GM18867 (cell line): ENCODE measurements around the gene SYNDIG1.

Experiments used
- ATAC-seq: cut with Tn5 transposase; IDR thresholded peaks from one replicate; pipeline ENCODE4 v1.9.1; 2021; ENCODE audit warnings: mild to moderate bottlenecking, moderate library complexity; ENCODE audit not compliant: unreplicated experiment

The SYNDIG1 gene

DNA sequence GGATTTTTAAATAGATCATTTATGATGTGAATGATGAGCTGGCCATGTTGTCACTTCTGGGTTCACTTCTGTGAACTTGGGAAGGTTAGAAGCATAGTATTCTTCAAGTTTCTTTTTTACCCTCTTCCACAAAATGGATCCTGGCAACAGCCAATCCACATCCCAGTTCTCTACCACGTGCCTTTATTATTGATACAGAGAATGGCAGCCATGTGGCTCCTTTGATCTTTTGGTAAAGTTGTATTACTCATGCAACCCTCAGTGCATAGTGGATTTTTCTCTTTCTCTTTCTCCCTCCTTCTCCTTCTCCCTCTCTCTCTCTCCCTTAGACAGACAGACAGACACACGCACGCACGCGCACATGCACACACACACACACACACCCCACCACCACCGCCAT is 50.0 kb downstream of the SYNDIG1 start:
- no peak for ATAC-seq

DNA sequence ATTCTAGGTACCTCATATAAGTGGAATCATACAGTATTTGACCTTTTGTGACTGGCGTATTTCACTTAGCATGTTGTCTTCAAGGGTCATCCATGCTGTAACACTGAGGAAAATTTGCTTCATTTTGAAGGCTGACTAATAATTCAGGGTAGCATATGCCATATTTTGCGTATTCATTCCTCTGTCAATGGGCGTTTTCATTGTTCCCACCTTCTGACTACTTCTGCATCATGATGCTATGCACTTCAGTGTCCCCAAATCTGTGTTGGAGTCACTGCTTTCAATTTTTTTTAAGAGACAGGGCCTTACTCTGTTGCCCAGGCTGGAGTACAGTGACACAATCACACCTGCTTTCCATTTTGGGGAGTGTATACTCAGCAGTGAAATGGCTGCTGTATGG is 51.6 kb downstream of the SYNDIG1 start:
- ATAC-seq, result no peak

DNA sequence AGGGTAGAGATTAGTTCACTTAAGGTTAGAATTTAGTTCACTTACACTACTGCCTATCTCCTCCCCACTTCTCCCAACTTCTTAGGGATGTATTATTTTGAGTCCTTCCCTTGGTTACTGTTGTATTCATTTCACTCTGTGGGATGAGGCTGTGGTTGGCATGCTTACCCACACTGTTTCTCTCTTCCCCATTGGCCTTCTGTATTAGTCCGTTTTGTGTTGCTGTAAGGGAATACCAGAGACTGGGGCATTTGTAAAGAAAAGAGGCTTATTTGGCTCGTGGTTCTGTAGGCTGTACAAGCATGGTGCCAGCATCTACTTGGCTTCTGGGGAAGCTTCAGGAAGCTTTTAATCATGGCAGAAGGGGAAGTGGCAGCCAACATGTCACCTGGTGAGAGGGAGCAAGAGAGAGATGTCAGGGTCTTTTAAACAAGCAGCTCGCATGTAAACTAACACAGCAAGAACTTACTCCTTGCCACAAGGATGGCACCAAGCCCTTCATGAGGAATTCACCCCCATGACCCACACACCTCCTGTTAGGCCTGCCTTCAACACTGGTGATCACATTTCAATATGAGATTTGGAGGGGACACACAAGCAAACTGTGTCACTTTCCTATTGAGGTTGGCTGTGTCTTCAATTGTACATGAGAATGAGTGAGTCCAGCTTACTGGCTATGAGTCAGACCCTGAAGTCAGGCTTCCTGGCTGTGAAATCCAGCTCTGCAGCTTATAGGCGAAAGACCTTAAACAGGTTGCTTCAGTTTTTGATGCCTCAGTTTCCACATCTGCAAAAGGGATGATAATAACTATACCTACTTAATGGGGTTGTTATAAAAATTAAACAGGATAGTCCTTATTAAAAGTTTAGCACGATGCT is 53.3 kb downstream of the SYNDIG1 start:
- no peak for ATAC-seq

DNA sequence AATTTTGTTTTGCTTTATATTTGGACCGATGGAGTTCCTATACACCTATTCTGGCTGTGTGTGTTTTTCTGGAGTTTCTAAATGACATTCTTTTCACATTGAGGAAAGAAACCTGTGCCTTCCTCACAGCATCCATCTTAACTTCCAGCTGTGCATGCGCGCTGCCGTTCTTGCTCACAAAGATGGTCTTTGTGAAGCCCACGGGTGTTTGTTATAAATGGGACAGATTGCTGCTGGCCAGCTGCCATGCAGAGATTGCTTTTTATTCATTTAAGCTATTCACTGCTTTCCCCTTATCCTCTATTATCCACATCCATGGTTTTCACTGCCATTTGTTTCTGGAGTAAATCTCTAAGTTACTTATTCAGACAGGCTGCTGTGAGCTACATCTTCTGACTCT is 54.2 kb downstream of the SYNDIG1 start:
- ATAC-seq, result no peak

DNA sequence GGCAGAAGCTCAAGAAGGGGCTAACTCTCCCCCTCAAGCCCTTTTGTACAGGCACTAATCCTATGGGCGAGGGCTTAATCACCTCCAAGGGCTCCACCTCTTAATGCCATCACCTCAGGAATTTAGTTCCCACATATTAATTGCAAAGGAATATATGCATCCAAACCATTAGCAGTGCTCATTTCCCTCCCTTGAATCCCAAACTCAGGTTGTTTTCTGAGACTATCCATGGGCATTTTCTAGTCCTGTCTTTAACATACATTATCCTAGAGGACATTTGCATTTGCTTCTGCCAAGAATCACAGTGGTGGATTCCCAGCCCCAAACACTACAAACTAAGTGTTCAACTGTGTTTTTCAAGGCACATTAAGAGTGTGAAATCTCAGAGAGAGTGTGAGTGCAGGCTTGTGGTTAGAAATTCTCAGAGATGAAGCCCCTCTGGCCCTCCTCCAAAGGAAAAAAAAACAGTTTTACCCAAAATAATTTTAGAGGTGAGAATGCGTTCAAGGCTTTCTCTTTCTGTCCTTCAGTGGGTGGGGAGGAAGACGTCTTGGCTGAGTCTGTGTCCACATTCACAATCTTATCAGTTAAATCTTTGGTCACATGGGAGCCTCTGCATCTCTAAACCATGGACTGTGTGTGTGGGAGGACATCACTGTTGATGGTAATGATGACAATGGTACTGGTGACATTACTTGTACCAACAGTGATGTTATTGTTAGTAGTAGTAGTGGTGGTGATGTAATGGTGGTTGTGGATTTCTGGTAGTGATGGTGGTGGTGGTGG is 59.3 kb downstream of the SYNDIG1 start:
- ATAC-seq, result no peak

DNA sequence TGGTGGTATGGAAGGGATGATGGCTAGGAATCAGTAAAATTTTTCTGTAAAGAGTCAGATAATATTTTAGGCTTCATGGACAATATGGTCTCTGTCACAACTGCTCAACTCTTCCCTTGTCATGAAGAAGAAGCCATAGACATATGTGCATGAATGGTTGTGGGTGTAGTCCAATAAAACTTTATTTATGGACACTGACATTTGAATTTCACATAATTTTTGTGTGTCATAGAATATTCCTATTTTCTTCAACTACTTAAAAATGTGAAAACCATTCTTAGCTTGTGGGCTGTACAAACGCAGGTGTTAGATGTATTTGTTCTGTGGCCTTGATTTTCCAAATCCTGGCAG is 59.9 kb downstream of the SYNDIG1 start:
- no peak for ATAC-seq

DNA sequence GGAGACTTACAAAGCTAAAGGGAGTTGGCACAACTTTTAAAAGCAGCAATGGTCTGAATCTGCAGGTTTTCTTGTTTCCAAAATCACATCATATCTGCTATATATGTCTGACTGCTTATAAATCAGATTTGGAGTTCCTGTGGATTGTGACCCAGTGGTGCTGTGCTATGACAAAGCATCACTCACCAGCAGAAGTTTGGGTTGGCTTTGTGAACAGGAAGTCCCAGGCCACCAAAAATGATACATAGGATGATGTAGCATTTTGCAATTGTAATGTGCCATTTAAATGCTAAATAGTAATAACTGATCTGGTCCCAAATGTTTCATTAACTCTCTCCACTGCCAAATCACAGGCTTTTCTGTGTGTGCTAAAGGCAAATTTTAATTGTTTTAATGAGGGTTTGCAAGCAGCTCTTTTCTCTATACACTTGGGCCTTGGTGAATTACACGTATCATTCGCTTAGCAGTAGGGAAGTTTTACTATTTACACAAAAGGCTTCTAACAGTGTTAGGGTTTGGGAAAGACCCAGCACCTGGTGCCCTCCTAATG is 60.8 kb downstream of the SYNDIG1 start:
- ATAC-seq, result no peak

DNA sequence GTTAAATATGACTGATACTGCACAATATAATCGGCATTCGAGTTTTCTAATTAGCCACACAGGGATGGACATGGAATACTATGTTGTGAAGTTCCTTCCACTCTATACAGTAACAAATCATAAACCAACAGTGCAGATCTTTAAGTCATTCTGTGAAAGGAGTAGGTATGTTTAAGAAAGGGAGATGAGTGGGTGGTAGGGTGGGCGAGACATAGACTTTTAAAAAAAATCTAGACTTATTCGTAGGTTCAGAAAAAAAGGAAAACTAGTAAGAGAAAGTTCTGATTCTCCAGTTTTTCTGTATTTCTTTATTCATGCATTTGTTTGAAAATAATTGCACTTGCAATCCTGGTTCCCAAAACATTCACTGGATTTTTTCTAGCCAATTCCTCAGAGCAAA is 61.8 kb downstream of the SYNDIG1 start:
- no peak for ATAC-seq

DNA sequence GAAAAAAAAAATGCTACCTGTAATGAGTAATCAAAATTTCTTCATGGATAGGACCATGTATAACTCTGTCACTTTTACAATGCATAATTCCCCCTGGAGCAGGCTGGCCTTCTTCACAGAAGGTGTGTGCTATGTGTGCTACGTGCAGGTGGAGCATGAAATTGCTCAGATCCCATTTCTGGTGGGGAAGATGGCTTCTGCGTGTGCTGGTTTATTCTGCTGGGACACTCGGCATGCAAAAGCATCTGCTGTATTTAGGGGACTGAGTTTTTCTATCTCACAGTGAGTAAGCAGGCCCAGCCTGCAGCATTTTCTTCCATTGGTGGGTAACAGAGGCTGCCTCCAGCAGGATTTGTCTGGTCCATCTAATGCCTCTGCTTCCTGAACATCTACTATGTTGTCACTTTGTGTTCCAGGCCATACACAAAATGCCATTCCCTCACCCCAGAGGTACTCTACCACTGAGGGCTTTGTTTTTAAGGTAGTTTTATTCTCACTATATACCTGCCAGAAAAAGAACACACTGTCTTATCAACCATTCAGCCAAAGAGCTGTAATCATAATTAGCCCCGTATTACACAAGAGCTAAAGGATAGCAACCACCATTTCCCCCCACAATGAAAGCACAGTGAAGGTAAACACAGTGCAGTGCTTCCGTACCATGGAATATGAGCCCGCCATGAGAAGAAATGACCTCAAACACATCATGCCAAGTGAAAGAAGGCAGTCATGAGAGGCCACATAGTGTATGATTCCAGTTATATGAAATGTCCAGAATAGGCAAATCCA is 62.4 kb downstream of the SYNDIG1 start:
- ATAC-seq, result no peak

DNA sequence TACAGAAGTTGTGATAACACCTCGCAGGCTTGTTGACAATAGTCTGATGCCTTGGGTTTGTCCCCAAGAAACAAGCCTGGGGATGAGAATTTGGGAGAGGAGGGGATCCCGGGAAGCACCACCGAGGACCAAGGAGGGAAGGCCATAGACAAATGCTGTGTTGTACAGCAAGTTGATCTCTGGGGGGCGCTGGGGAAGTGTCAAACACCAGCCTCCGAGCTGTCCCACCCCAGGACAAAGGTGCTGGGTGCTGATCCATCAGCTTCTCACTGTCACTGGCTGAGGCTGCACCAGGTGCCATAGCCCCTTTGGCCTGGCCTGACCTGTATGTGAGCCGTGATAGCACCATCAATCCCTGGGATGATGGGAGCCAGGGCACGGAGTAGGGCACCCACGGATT is 64.0 kb downstream of the SYNDIG1 start:
- ATAC-seq, result no peak

DNA sequence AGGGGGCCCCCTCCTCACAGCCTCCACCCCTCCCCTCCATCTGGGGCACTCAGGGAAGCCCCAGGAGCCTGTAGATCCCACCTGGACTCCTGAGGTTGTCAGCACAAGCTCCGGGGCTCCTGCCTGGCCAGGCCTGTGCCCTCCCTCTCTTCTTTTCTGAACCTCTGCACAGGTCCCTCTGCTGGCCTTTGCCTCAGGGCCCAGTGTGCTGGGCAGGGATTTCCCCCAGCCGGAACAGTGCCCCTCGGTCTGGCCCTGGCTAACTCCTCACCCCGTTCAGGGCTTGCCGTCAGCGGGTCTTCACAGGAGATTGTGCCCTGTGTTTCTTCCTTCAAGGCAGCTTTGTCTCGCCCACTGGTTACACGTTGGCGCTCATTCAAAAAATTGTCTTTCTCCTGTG is 64.9 kb downstream of the SYNDIG1 start:
- no peak for ATAC-seq

DNA sequence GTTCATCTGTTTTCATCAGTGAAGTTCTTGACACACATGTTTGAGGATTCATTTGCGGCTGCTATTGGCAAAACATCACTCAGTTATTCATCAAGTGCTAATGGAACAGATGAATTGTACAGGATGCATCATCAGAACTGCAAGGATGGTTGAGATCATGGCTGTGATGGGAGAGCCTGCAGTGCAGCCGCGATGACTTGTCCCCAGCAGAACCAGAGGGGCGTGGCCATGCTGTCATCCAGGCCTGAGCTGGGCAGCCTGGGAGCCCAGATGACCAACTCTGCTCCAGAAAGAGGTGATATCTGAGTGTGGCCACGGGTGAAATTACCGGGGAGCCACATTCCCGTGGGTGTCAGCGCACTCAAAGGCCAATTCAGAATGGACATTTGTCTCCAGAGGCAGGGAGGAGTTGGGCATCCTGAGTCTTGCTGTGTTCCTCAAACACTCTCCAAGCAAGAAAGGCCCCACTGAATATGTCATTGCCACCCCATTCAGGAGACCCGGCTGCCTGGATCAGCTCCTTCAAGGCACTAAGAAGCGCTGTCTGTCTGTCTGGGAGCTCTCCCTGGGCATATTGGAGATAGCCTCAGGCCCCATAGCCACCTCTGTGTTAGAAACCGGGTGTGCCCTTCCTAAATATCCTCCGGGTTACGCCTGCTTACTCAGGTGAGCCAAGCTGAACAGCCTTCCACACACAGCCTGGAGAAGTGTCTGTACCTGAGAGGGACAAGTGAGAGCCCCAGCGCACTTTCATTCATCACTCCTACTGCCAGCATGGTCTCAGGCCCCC is 66.7 kb downstream of the SYNDIG1 start:
- no peak for ATAC-seq

DNA sequence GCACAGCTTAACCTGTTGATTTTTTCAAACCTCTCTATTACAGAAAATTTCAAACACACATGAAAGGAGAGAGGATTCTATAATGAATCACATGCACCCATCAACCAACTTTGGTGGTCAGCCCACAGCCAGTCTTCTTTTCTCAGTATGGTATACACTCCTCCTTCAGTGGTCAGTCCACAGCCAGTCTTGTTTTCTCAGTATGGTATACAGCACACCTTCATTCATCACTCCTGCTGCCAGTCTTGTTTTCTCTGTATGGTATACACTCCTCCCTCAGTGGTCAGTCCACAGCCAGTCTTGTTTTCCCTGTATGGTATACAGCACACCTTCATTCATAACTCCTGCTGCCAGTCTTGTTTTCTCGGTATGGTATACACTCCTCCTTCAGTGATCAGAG is 67.8 kb downstream of the SYNDIG1 start:
- ATAC-seq, result no peak

DNA sequence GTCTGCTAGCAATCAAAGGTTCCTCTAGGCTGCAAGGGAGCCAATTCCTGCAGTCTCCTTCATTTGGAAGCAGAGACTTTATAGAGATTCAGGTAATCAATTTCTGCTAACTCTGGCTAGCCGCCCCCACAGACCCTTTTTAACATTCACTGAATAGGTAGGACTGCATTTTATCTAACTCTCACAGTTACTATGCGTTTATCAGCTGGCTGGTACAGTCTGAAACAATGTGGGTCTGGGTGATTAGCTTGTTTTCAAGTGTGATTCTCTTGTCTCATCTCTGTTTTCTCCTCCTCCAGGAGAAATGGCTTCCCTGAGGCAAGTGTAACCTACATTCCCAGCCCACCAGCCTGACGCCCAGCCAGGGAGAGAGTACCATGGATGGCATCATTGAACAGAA is 73.3 kb downstream of the SYNDIG1 start:
- no peak for ATAC-seq

DNA sequence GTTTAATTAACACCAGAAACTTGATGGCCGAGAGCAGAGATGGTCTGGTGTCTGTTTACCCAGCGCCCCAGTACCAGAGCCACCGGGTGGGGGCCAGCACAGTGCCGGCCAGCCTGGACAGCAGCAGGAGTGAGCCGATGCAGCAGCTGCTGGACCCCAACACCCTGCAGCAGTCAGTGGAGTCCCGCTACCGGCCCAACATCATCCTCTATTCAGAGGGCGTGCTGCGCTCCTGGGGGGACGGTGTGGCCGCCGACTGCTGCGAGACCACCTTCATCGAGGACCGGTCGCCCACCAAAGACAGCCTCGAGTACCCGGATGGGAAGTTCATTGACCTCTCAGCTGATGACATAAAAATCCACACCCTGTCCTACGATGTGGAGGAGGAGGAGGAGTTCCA is 73.7 kb downstream of the SYNDIG1 start:
- no peak for ATAC-seq

DNA sequence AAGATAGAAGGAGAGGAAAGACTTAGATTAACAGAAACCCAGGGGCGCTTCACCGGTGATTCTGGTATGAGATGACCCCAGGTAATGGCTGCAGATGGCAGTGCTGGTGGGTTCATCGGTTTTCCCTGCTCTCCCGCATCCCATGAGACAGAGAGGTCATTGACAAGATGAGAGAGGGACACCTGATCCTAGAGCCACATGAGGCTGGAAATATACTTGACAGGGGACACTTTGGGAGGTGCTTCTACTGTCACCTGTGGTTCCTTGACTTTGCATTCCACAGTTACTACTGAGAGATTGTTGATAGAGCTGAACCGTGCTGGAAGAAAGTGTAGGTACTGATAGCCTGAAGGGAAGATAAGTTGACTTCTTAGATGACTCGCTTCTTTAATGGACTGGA is 74.3 kb downstream of the SYNDIG1 start:
- no peak for ATAC-seq

DNA sequence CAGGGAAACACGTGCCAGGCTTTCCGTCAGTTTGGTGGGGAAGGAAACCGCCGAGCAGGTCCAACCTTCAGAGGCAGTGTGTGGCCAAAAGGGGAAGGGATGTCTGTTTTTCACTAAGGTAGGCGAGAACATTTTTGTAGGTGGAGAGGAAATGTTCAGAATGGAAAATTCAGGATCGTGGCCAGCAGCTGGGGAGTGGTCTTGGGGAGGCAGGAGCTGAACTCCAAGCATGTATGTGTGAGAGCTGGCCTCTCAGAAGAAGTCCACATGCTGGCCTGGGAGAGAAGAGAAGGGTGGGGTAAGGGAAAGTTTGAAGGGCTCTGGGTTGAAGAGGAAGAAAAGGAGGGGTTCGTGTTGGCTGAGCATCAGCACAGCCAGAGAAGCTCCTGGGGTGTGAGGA is 74.9 kb downstream of the SYNDIG1 start:
- ATAC-seq, result no peak

DNA sequence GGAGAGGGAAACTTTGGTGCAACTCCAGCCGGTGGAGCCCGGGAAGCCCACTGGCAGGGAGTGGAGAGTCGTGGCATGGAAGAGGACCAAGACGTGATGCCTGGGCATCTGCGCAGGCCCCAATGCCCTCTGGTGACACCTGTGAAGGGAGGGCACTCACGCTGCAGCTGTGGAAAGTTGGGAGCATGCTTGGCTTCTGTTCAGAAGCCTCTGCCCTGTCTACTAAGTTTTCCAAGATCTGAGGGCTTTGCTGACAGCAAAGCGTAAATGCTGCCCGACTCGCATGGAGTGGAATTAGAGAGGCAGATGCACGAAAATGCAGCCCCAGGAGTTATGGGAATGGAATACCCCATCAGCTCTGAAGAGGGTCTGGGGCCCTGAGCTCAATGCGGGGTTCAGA is 75.7 kb downstream of the SYNDIG1 start:
- no peak for ATAC-seq

DNA sequence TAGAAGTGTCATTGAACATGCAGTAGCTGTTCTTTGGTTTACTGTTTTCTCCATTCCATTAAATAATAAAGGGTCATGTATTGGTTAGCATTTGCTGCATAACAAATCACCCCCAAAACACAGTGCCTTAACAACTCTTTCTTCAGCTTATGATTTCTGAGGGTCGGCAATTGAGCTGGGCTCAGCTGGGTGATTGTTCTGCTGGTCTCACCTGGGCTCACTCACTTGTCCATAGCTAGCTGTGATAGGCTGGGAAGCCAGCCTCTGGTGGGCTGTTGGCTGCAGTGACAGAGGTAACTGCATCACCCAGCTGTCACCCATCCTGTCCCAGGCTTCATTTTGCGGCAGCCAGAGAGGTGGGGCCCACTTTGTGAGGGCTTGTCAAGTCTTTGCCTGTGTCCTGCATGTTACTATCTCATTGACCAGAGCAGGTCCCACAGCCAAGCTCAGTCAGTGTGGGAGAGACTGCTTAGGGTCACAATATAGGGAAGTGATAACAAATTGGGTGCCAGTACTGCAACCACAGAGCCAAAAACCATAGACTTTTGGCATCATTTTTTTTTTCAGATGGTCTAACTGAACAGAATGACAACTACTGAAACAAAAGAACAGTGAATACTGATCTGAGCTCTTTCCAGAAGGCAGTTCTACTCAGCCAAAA is 76.9 kb downstream of the SYNDIG1 start:
- no peak for ATAC-seq

DNA sequence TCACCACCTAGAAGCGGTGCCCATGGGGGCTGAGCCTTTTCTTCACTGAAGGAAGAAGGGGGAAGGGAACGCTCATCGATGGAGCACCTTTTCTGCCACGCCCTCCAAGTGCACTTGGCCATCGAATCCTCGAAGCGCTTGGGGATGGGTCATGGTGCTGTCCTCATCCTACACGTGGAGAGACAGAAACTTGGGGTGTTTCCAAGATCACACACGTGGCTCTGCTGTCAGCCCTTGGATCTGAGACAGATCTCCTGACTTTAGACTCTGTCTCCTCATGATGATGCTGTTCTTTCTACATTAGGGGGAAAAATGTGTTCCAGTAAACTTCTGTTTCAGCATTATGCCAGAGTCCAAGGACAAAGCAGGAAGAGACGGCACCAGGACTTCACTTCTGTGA is 78.5 kb downstream of the SYNDIG1 start:
- ATAC-seq, result no peak
